Peyer's patch (tissue), 4 donors: ENCODE measurements around the gene SUPT5H.

Experiments
- CTCF ChIP-seq, 6 experiments: fragments of 450-650 bp in 4 of 6; fragments of 200-600 bp in 2 of 6; sonication (generic) in 1 of 6; IDR thresholded peaks; one replicate each; pipeline ENCODE4 v1.5.1; 2017 to 2019; ENCODE audit warnings: antibody characterized with exemption in 6 of 6, mild to moderate bottlenecking in 3 of 6, moderate library complexity in 1 of 6
- POLR2A ChIP-seq, 2 donors: fragments of 450-650 bp; IDR thresholded peaks; one replicate each; pipeline ENCODE4 v1.5.1; 2017; ENCODE audit warnings: antibody characterized with exemption in 2 of 2, mild to moderate bottlenecking in 2 of 2, moderate library complexity in 2 of 2

- TF ChIP-seq CTCF (IDR thresholded peaks at IDR 0.05) = no peak
- TF ChIP-seq POLR2A (IDR thresholded peaks at IDR 0.05) = no peak
Observed at GRCh38 chr19:39430675-39431593, 14.4 kb upstream of the SUPT5H start.
